H9 (cell line): ENCODE data around the gene MYO1C. TPM values are rescaled to one million over a fixed set of nuclear protein-coding genes. Genes with fewer than 3 reads are reported as not detected.

Experiments
- DNase-seq: peaks from one replicate; pipeline ENCODE4 v3.0.0-alpha.2; 2017
- H2AFZ ChIP-seq: one replicate; pipeline ENCODE4 v1.6.1; 2013; ENCODE audit warnings: mild to moderate bottlenecking, low read length, control low read depth, moderate library complexity
- H2AK5ac ChIP-seq: 2 replicates; pipeline ENCODE4 v1.6.1; 2013; ENCODE audit warnings: low read length, control low read depth, mixed read lengths; ENCODE audit not compliant: insufficient read length
- H2BK120ac ChIP-seq: one replicate; pipeline ENCODE4 v1.6.1; 2013; ENCODE audit warnings: low read depth, mild to moderate bottlenecking, low read length, control low read depth, inconsistent platforms; ENCODE audit not compliant: poor library complexity, severe bottlenecking
- H2BK12ac ChIP-seq: 2 replicates; pipeline ENCODE4 v1.6.1; 2013; ENCODE audit warnings: low read length, control low read depth, mixed read lengths, low read depth; ENCODE audit not compliant: insufficient read length
- H2BK15ac ChIP-seq: 2 replicates; pipeline ENCODE4 v1.6.1; 2013; ENCODE audit warnings: low read depth, low read length, control low read depth
- H2BK20ac ChIP-seq: one replicate; pipeline ENCODE4 v1.6.1; 2013; ENCODE audit warnings: low read depth, mild to moderate bottlenecking, low read length, control low read depth, inconsistent platforms; ENCODE audit not compliant: poor library complexity, severe bottlenecking
- H2BK5ac ChIP-seq: 2 replicates; pipeline ENCODE4 v1.6.1; 2013; ENCODE audit warnings: low read length, control low read depth, mixed read lengths; ENCODE audit not compliant: insufficient read length
- H3K14ac ChIP-seq: 2 replicates; pipeline ENCODE4 v1.6.1; 2013; ENCODE audit warnings: low read length, control low read depth; ENCODE audit not compliant: insufficient read depth
- H3K18ac ChIP-seq: 2 replicates; pipeline ENCODE4 v1.6.1; 2013; ENCODE audit warnings: low read depth, mild to moderate bottlenecking, mixed read lengths, low read length, control low read depth; ENCODE audit not compliant: insufficient read length
- H3K23ac ChIP-seq: 2 replicates; pipeline ENCODE4 v1.6.1; 2013; ENCODE audit warnings: low read length, control low read depth, mixed read lengths, low read depth; ENCODE audit not compliant: insufficient read length
- H3K23me2 ChIP-seq: 2 replicates; pipeline ENCODE4 v1.6.1; 2013; ENCODE audit warnings: low read depth, mild to moderate bottlenecking, mixed read lengths, low read length, control low read depth; ENCODE audit not compliant: insufficient read length, poor library complexity, severe bottlenecking
- H3K27ac ChIP-seq: 2 replicates; pipeline ENCODE4 v1.5.1; 2013; ENCODE audit warnings: low read length, control low read depth, mixed read lengths, low read depth; ENCODE audit not compliant: insufficient read length
- H3K27me3 ChIP-seq: 2 replicates; pipeline ENCODE4 v1.6.1; 2013; ENCODE audit warnings: low read length, control low read depth, inconsistent platforms; ENCODE audit not compliant: insufficient read depth
- H3K4ac ChIP-seq: 2 replicates; pipeline ENCODE4 v1.6.1; 2013; ENCODE audit warnings: low read depth, mild to moderate bottlenecking, control low read depth, inconsistent platforms, low read length, moderate library complexity
- H3K4me1 ChIP-seq: 2 replicates; pipeline ENCODE4 v1.6.1; 2013; ENCODE audit warnings: low read length, control low read depth, inconsistent platforms; ENCODE audit not compliant: insufficient read depth
- H3K4me2 ChIP-seq: 2 replicates; pipeline ENCODE4 v1.6.1; 2013; ENCODE audit warnings: low read length, control low read depth, mixed read lengths; ENCODE audit not compliant: insufficient read length, insufficient read depth
- H3K56ac ChIP-seq: 2 replicates; pipeline ENCODE4 v1.6.1; 2013; ENCODE audit warnings: low read depth, mild to moderate bottlenecking, mixed read lengths, low read length, control low read depth; ENCODE audit not compliant: insufficient read length
- H3K79me1 ChIP-seq: 2 replicates; pipeline ENCODE4 v1.6.1; 2013; ENCODE audit warnings: low read depth, mild to moderate bottlenecking, moderate library complexity, low read length, control low read depth, inconsistent platforms; ENCODE audit not compliant: insufficient read depth, poor library complexity, severe bottlenecking
- H3K79me2 ChIP-seq: 2 replicates; pipeline ENCODE4 v1.6.1; 2013; ENCODE audit warnings: low read length, control low read depth, inconsistent platforms; ENCODE audit not compliant: insufficient read depth
- H3K9ac ChIP-seq: 2 replicates; pipeline ENCODE4 v1.6.1; 2013; ENCODE audit warnings: low read length, control low read depth, mixed read lengths; ENCODE audit not compliant: insufficient read length; ENCODE audit errors: extremely low read depth
- H3K9me3 ChIP-seq: one replicate; pipeline ENCODE4 v1.6.1; 2013; ENCODE audit warnings: low read depth, low read length, inconsistent platforms; ENCODE audit not compliant: control insufficient read depth
- H3T11ph ChIP-seq: one replicate; pipeline ENCODE4 v1.6.1; 2013; ENCODE audit warnings: mild to moderate bottlenecking, low read length, control low read depth, inconsistent platforms
- H4K20me1 ChIP-seq: one replicate; pipeline ENCODE4 v1.6.1; 2013; ENCODE audit not compliant: control insufficient read depth, insufficient read length, insufficient read depth
- H4K5ac ChIP-seq: 2 replicates; pipeline ENCODE4 v1.6.1; 2013; ENCODE audit warnings: low read depth, mild to moderate bottlenecking, mixed read lengths, low read length, control low read depth; ENCODE audit not compliant: insufficient read length
- H4K8ac ChIP-seq: replicated peaks from 2 replicates; pipeline ENCODE4 v1.6.1; 2013; ENCODE audit warnings: low read length, control low read depth, mixed read lengths, low read depth; ENCODE audit not compliant: insufficient read length
- H4K91ac ChIP-seq: 2 replicates; pipeline ENCODE4 v1.6.1; 2013; ENCODE audit warnings: low read depth, mild to moderate bottlenecking, moderate library complexity, mixed read lengths, low read length, control low read depth; ENCODE audit not compliant: insufficient read length
- H3K27ac Mint-ChIP-seq, 3 experiments: 2 replicates in 2 of 3; 3 replicates in 1 of 3; pipeline ENCODE4 v1.8.0; 2020 to 2021; ENCODE audit warnings: mixed read lengths in 3 of 3, mild to moderate bottlenecking in 1 of 3, moderate library complexity in 1 of 3
- H3K27me3 Mint-ChIP-seq: 2 replicates; pipeline ENCODE4 v1.8.0; 2021; ENCODE audit warnings: low read depth, mild to moderate bottlenecking, moderate library complexity, mixed read lengths
- H3K36me3 Mint-ChIP-seq, 3 experiments: 2 replicates in 2 of 3; 3 replicates in 1 of 3; pipeline ENCODE4 v1.8.0; 2020 to 2021; ENCODE audit warnings: low read depth in 3 of 3, mixed read lengths in 3 of 3; ENCODE audit not compliant: insufficient read depth in 1 of 3
- H3K4me1 Mint-ChIP-seq, 2 experiments: 2 replicates each; pipeline ENCODE4 v1.8.0; 2020; ENCODE audit warnings: mixed read lengths in 2 of 2
- H3K4me3 Mint-ChIP-seq, 2 experiments: 2 replicates in 1 of 2; 3 replicates in 1 of 2; pipeline ENCODE4 v1.8.0; 2020 to 2021; ENCODE audit warnings: mild to moderate bottlenecking in 2 of 2, mixed read lengths in 2 of 2, moderate library complexity in 1 of 2
- H3K9me3 Mint-ChIP-seq, 2 experiments: 2 replicates in 1 of 2; 3 replicates in 1 of 2; pipeline ENCODE4 v1.8.0; 2020; ENCODE audit warnings: mild to moderate bottlenecking in 2 of 2, mixed read lengths in 2 of 2, moderate library complexity in 1 of 2
- CTCF ChIP-seq: fragments of 200-600 bp; sonication (generic); conservative IDR thresholded peaks from 3 replicates; pipeline ENCODE4 v1.8.0; 2021; ENCODE audit warnings: antibody characterized with exemption, mild to moderate bottlenecking
- WGBS: extraction: QIAGEN DNeasy Blood & Tissue Kit; methylation state at CpG from one replicate; pipeline ENCODE4 v1.1.7; 2013; ENCODE audit warnings: missing lambda C conversion rate, low lambda C conversion rate, mixed read lengths; ENCODE audit not compliant: insufficient read length; ENCODE audit errors: extremely low coverage; 5-methylcytosine and 5-hydroxymethylcytosine counted together
- total RNA-seq: library from RNA; stranded (reverse); gene quantifications from 2 replicates; pipeline ENCODE4 v1.2.1, GENCODE V29; 2021

Gene MYO1C
- total RNA-seq, 1 experiment from 2014 or later = 86.5 TPM

- Histone ChIP-seq H3K14ac (no peak overlapping the region), H3K23ac (no peak overlapping the region), H3K56ac (no peak overlapping the region), H4K5ac (no peak overlapping the region), H3K9me3 (no peaks in the 10 kb centered on the region), H2BK12ac (no peak overlapping the region), H3K4me2 (no peak overlapping the region), H4K20me1 (no peaks in the 10 kb centered on the region), H2BK120ac (no peak overlapping the region), H3K18ac (no peak overlapping the region), H3K9ac (no peak overlapping the region), H3K79me2 (peaks cover 3% of the 10 kb centered on the region; the same call in 1 of the 2 replicates), H4K91ac (no peak overlapping the region), H3K27ac (no peak overlapping the region), H2BK20ac (no peak overlapping the region), H3K4ac (no peak overlapping the region), H3K27me3 (no peaks in the 10 kb centered on the region), H4K8ac (no peak overlapping the region), H3K79me1 (no peaks in the 10 kb centered on the region), H3K23me2 (no peaks in the 10 kb centered on the region), H2BK5ac (no peak overlapping the region), H2BK15ac (no peak overlapping the region), H2AK5ac (no peak overlapping the region), H2AFZ (no peak overlapping the region), H3T11ph (no peak overlapping the region), H3K4me1 (no peaks in the 10 kb centered on the region)
- H3K36me3 Mint-ChIP-seq = peaks cover 29 to 64% (median 51%) of the 10 kb centered on the region in 3 experiments; a peak in 6 of 7 replicates
- no peak for DNase-seq
- no peaks in the 10 kb centered on the region for H3K27me3 Mint-ChIP-seq
- no peaks in the 10 kb centered on the region for H3K9me3 Mint-ChIP-seq
- H3K4me1 Mint-ChIP-seq = no peaks in the 10 kb centered on the region
- no peak overlapping the region for H3K4me3 Mint-ChIP-seq
- TF ChIP-seq CTCF = no peak
- no CpG with 5 or more reads among the region's 10 CpGs for WGBS
- H3K27ac Mint-ChIP-seq = 0 out of 7 replicates have a peak overlapping the region, but pooled peaks of 1 of the 3 experiments have one; percentile 5
Observed at GRCh38 chr17:1423456-1424135, 68.9 kb downstream of the MYO1C start.
